Measurements from ENCODE around the gene MRPL23. TPM values are rescaled to one million over a fixed set of nuclear protein-coding genes. Genes with fewer than 3 reads are reported as not detected.

MRPL23 gene
- total RNA-seq, 1 donor from 2014 or later, result 26.9 TPM

DNA sequence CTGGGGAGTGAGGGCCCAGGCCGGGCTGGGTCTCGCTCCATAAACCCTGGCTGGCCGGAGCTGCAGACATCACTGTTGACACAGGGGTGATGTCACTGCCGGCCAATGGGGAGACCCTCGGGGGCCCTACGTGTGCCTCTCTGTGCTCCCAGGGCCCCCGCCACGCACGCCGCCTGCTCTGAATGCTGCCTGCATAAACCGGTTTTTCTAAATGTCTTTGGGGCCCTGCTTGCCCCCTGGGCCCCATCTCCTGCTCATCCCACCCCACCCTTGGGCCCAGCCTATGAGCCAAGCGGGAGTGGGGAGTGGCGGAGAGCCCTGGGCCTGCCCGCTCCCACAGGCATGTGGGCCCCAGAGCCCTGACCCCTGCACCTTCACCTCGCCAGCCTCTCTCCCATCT lies 42.8 kb downstream of the MRPL23 start:
- H2AFZ ChIP-seq (ENCODE audit: low read depth, low read length), result no peak overlapping the region
- TF ChIP-seq, protein P1, sequence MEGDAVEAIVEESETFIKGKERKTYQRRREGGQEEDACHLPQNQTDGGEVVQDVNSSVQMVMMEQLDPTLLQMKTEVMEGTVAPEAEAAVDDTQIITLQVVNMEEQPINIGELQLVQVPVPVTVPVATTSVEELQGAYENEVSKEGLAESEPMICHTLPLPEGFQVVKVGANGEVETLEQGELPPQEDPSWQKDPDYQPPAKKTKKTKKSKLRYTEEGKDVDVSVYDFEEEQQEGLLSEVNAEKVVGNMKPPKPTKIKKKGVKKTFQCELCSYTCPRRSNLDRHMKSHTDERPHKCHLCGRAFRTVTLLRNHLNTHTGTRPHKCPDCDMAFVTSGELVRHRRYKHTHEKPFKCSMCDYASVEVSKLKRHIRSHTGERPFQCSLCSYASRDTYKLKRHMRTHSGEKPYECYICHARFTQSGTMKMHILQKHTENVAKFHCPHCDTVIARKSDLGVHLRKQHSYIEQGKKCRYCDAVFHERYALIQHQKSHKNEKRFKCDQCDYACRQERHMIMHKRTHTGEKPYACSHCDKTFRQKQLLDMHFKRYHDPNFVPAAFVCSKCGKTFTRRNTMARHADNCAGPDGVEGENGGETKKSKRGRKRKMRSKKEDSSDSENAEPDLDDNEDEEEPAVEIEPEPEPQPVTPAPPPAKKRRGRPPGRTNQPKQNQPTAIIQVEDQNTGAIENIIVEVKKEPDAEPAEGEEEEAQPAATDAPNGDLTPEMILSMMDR (IDR thresholded peaks at IDR 0.05; ENCODE audit: insufficient read depth, low read depth, low read length), result no peak
- TF ChIP-seq EZH2 (IDR thresholded peaks at IDR 0.05; ENCODE audit: insufficient read depth, low read length), result no peak
- no peaks in the 10 kb centered on the region for H3K79me2 ChIP-seq (ENCODE audit: insufficient read depth, low read length)
- H3K9me3 Mint-ChIP-seq (ENCODE audit: unreplicated experiment), result no peaks in the 10 kb centered on the region
- H3K27me3 Mint-ChIP-seq (ENCODE audit: low read depth, unreplicated experiment), result no peaks in the 10 kb centered on the region
- H3K4me2 ChIP-seq (ENCODE audit: low read length), result no peak overlapping the region
- no peaks in the 10 kb centered on the region for H3K27me3 ChIP-seq (ENCODE audit: insufficient read depth, low read length)
- H3K4me3 Mint-ChIP-seq (ENCODE audit: unreplicated experiment), result no peak overlapping the region
- no peaks in the 10 kb centered on the region for H3K4me1 ChIP-seq (ENCODE audit: insufficient read depth, low read length)
- no peak for FAIRE-seq
- H3K4me3 ChIP-seq (ENCODE audit: insufficient read depth, low read depth, low read length), result no peak overlapping the region
- no peak for DNase-seq (ENCODE audit: low read depth)
- H3K9ac ChIP-seq (ENCODE audit: low read length), result no peak overlapping the region
- H4K20me1 ChIP-seq (ENCODE audit: insufficient read depth, low read length), result no peaks in the 10 kb centered on the region
- no peaks in the 10 kb centered on the region for H3K36me3 Mint-ChIP-seq (ENCODE audit: low read depth, unreplicated experiment)
- no peak overlapping the region for H3K27ac ChIP-seq (ENCODE audit: low read depth, low read length)
- no peaks in the 10 kb centered on the region for H3K36me3 ChIP-seq (ENCODE audit: insufficient read depth, low read length)
- no peaks in the 10 kb centered on the region for H3K4me1 Mint-ChIP-seq (ENCODE audit: low read depth, unreplicated experiment)
- H3K27ac Mint-ChIP-seq (ENCODE audit: unreplicated experiment), result no peak overlapping the region
- H3K9me3 ChIP-seq (ENCODE audit: insufficient read depth, low read depth, low read length), result no peaks in the 10 kb centered on the region

DNA sequence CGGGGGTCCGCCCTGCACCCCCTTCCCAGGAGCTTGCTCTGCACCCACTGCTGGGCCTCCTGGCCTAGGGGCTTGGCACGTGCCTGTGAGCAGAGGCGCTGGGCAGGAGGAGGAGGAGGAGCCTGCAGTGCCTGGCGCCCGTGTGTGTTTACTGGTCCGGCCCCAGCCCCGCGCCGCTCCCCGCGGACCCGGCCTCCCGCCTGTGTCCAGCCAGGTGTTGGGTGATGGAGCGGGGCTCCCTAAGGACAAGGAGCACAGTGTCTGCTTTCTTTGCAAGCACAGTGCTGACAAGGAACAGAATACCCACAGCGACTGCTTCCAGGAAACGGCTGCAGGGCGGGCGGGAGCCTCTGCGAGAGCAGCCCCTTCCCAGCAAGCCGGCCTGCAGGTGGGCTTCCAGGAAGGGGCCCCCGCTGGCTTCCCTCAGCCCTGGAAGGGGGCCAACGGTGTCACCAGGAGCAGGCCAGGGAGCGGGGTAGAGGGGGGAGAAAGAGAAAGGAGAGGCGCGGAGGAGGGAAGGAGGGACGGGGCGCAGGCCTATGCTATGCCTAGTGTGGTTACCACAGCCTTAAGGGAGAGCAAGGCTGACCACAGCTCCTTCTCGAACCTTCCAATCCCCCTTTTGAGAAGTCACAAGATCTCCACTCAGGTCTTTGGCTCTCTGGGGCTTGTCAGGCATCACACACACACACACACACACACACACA lies 43.9 kb downstream of the MRPL23 start:
- H3K9me3 ChIP-seq (ENCODE audit: insufficient read depth, low read depth, low read length), result no peaks in the 10 kb centered on the region
- Mint-ChIP-seq H3K4me3 (ENCODE audit: unreplicated experiment) (no peak overlapping the region), H3K36me3 (ENCODE audit: low read depth, unreplicated experiment) (no peaks in the 10 kb centered on the region), H3K9me3 (ENCODE audit: unreplicated experiment) (no peaks in the 10 kb centered on the region), H3K27me3 (ENCODE audit: low read depth, unreplicated experiment) (no peaks in the 10 kb centered on the region), H3K4me1 (ENCODE audit: low read depth, unreplicated experiment) (no peaks in the 10 kb centered on the region), H3K27ac (ENCODE audit: unreplicated experiment) (no peak overlapping the region)
- H3K9ac ChIP-seq (ENCODE audit: low read length), result no peak overlapping the region
- H3K4me1 ChIP-seq (ENCODE audit: insufficient read depth, low read length), result no peaks in the 10 kb centered on the region
- no peaks in the 10 kb centered on the region for H3K27me3 ChIP-seq (ENCODE audit: insufficient read depth, low read length)
- FAIRE-seq, result no peak
- no peak for DNase-seq (ENCODE audit: low read depth)
- H4K20me1 ChIP-seq (ENCODE audit: insufficient read depth, low read length), result no peaks in the 10 kb centered on the region
- H3K4me3 ChIP-seq (ENCODE audit: insufficient read depth, low read depth, low read length), result no peak overlapping the region
- no peaks in the 10 kb centered on the region for H3K36me3 ChIP-seq (ENCODE audit: insufficient read depth, low read length)
- H3K79me2 ChIP-seq (ENCODE audit: insufficient read depth, low read length), result no peaks in the 10 kb centered on the region
- TF ChIP-seq, protein P1 (IDR thresholded peaks at IDR 0.05; ENCODE audit: insufficient read depth, low read depth, low read length), result no peak
- no peak for TF ChIP-seq EZH2 (IDR thresholded peaks at IDR 0.05; ENCODE audit: insufficient read depth, low read length)
- H2AFZ ChIP-seq (ENCODE audit: low read depth, low read length), result no peak overlapping the region
- no peak overlapping the region for H3K4me2 ChIP-seq (ENCODE audit: low read length)
- H3K27ac ChIP-seq (ENCODE audit: low read depth, low read length), result no peak overlapping the region

DNA sequence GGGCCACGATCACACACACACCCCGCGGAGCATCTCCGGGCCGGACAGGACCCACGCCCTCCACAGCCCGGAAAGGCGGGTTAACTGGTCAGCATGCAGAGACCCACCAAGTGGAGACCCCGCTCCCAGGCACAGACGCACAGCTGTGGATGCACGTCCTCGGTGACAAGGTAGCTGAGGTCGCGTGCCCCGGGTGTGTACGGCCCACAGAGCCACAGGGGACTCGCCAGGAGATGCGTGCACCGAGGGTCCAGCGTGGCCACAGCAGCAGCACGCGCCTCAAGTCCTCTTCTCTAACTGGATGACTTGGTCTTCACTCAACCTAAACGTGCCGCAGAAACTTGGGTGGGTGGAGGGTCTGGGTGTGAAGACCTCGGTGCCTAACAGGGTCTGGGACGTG lies 45.0 kb downstream of the MRPL23 start:
- DNase-seq (ENCODE audit: low read depth) (no peak), FAIRE-seq (no peak)
- Histone ChIP-seq H3K4me2 (ENCODE audit: low read length) (no peak overlapping the region), H3K9ac (ENCODE audit: low read length) (no peak overlapping the region), H3K79me2 (ENCODE audit: insufficient read depth, low read length) (no peaks in the 10 kb centered on the region), H3K27ac (ENCODE audit: low read depth, low read length) (no peak overlapping the region), H3K27me3 (ENCODE audit: insufficient read depth, low read length) (no peaks in the 10 kb centered on the region), H3K4me3 (ENCODE audit: insufficient read depth, low read depth, low read length) (no peak overlapping the region), H2AFZ (ENCODE audit: low read depth, low read length) (no peak overlapping the region), H3K4me1 (ENCODE audit: insufficient read depth, low read length) (no peaks in the 10 kb centered on the region), H3K36me3 (ENCODE audit: insufficient read depth, low read length) (no peaks in the 10 kb centered on the region), H4K20me1 (ENCODE audit: insufficient read depth, low read length) (no peaks in the 10 kb centered on the region), H3K9me3 (ENCODE audit: insufficient read depth, low read depth, low read length) (no peaks in the 10 kb centered on the region)
- H3K9me3 Mint-ChIP-seq (ENCODE audit: unreplicated experiment), result no peaks in the 10 kb centered on the region
- H3K27me3 Mint-ChIP-seq (ENCODE audit: low read depth, unreplicated experiment), result no peaks in the 10 kb centered on the region
- H3K36me3 Mint-ChIP-seq (ENCODE audit: low read depth, unreplicated experiment), result no peaks in the 10 kb centered on the region
- H3K27ac Mint-ChIP-seq (ENCODE audit: unreplicated experiment), result no peak overlapping the region
- no peaks in the 10 kb centered on the region for H3K4me1 Mint-ChIP-seq (ENCODE audit: low read depth, unreplicated experiment)
- no peak overlapping the region for H3K4me3 Mint-ChIP-seq (ENCODE audit: unreplicated experiment)
- no peak for TF ChIP-seq EZH2 (IDR thresholded peaks at IDR 0.05; ENCODE audit: insufficient read depth, low read length)
- TF ChIP-seq, protein P1 (IDR thresholded peaks at IDR 0.05; ENCODE audit: insufficient read depth, low read depth, low read length), result no peak

Data from astrocyte (in vitro differentiated cells and primary cell).